HG02798 (cell line): ENCODE results near the gene C1QTNF4.
"Not testable (repeated sequence)": the region's sequence is repeated elsewhere in the genome, so short reads cannot be mapped to it uniquely, and the experiment has no call there.

Source experiments
- ATAC-seq: cut with Tn5 transposase; IDR thresholded peaks from one replicate; pipeline ENCODE4 v1.9.1; 2021; ENCODE audit warnings: mild to moderate bottlenecking; ENCODE audit not compliant: unreplicated experiment, poor library complexity

The C1QTNF4 gene

GRCh38 chr11:47570651-47571356 lies 23.4 kb downstream of the C1QTNF4 start:
- ATAC-seq: no peak

GRCh38 chr11:47569646-47570045 lies 24.6 kb downstream of the C1QTNF4 start:
- no peak for ATAC-seq

- ATAC-seq: no peak
Observed at GRCh38 chr11:47566149-47566698, 28.0 kb downstream of the C1QTNF4 start.

- peak; percentile 93 for ATAC-seq
Observed at GRCh38 chr11:47565340-47566148, 28.7 kb downstream of the C1QTNF4 start, which contains the start of gene PTPMT1. PTPMT1 (plus strand) TSS chr11:47565599; CDS start chr11:47565623, 24 bp downstream.

GRCh38 chr11:47564933-47565339 lies 29.3 kb downstream of the C1QTNF4 start:
- no peak for ATAC-seq

- not testable (repeated sequence) for ATAC-seq
Observed at GRCh38 chr11:47564366-47564765, 29.8 kb downstream of the C1QTNF4 start.

- ATAC-seq: not testable (repeated sequence)
Observed at GRCh38 chr11:47562393-47562792, 31.8 kb downstream of the C1QTNF4 start.

- ATAC-seq: no peak
Observed at GRCh38 chr11:47560426-47560825, 33.8 kb downstream of the C1QTNF4 start.

- no peak for ATAC-seq
Observed at GRCh38 chr11:47558695-47559094, 35.5 kb downstream of the C1QTNF4 start.

- not testable (repeated sequence) for ATAC-seq
Observed at GRCh38 chr11:47557004-47557403, 37.2 kb downstream of the C1QTNF4 start.

- ATAC-seq: peak; percentile 28
Observed at GRCh38 chr11:47553406-47553743, 40.8 kb downstream of the C1QTNF4 start.

GRCh38 chr11:47552566-47553405 lies 41.4 kb downstream of the C1QTNF4 start, which contains the start of gene CELF1:
CELF1 (minus strand) TSS chr11:47553132; CDS start chr11:47499523, 53,609 bp downstream.
- ATAC-seq: peak; percentile 95

- ATAC-seq: no peak
Observed at GRCh38 chr11:47552056-47552565, 42.1 kb downstream of the C1QTNF4 start.

- ATAC-seq: no peak
Observed at GRCh38 chr11:47551086-47551485, 43.1 kb downstream of the C1QTNF4 start.

GRCh38 chr11:47550288-47551047 lies 43.7 kb downstream of the C1QTNF4 start:
- ATAC-seq: no peak

GRCh38 chr11:47546274-47546673 lies 47.9 kb downstream of the C1QTNF4 start:
- not testable (repeated sequence) for ATAC-seq

- ATAC-seq: no peak
Observed at GRCh38 chr11:47545298-47545697, 48.9 kb downstream of the C1QTNF4 start.

GRCh38 chr11:47541070-47541469 lies 53.1 kb downstream of the C1QTNF4 start:
- no peak for ATAC-seq

- no peak for ATAC-seq
Observed at GRCh38 chr11:47539681-47540039, 54.6 kb downstream of the C1QTNF4 start.
